G401 (cell line): ENCODE results near the gene GFRAL. TPM values are rescaled to one million over a fixed set of nuclear protein-coding genes. Genes with fewer than 3 reads are reported as not detected.

Experiments
- DNase-seq: peaks from one replicate; pipeline ENCODE4 v3.0.0-alpha.2; 2015; ENCODE audit warnings: low spot score
- in situ Hi-C: cut with HindIII; loops from 2 replicates; pipeline ENCODE4 v1.10.0; 2016; ENCODE audit warnings: low sequenced_read_pairs, mixed read lengths
- total RNA-seq: library from RNA; depleted of rRNA; stranded (reverse); fragments of >200 nt; shearing (Covaris generic); gene quantifications from 2 replicates; pipeline ENCODE4 v1.2.3, GENCODE V29; 2014; rRNA removed

Gene GFRAL
- total RNA-seq, 1 experiment from 2014 or later = not detected

GRCh38 chr6:55410674-55411073 is 83.4 kb downstream of the GFRAL start:
- in situ Hi-C loops = no loop called here
- no peak for DNase-seq

GRCh38 chr6:55423933-55424332 is 96.7 kb downstream of the GFRAL start:
- in situ Hi-C loops = no loop called here
- no peak for DNase-seq

- DNase-seq = no peak
- in situ Hi-C loops = no loop called here
Observed at GRCh38 chr6:55433446-55434130, 106.3 kb downstream of the GFRAL start.

- DNase-seq = no peak
- in situ Hi-C loops = no loop called here
Observed at GRCh38 chr6:55437141-55437540, 109.9 kb downstream of the GFRAL start.

GRCh38 chr6:55438203-55438602 is 110.9 kb downstream of the GFRAL start:
- no peak for DNase-seq
- in situ Hi-C loops = no loop called here

GRCh38 chr6:55443238-55444134 is 116.2 kb downstream of the GFRAL start:
- DNase-seq = no peak
- in situ Hi-C loops = no loop called here

- in situ Hi-C loops = no loop called here
- DNase-seq = peak; percentile 44
Observed at GRCh38 chr6:55445648-55446204, 118.5 kb downstream of the GFRAL start.

- in situ Hi-C loops = no loop called here
Observed at GRCh38 chr6:55447891-55448290, 120.6 kb downstream of the GFRAL start.

GRCh38 chr6:55448451-55448850 is 121.2 kb downstream of the GFRAL start:
- in situ Hi-C loops = no loop called here
- no peak for DNase-seq

More at GRCh38 chr6:55447891-55448290, 120.6 kb downstream of the GFRAL start:
- DNase-seq = no peak

GRCh38 chr6:55449225-55449624 is 122.0 kb downstream of the GFRAL start:
- DNase-seq = peak; percentile 8
- in situ Hi-C loops = no loop called here

GRCh38 chr6:55450005-55450404 is 122.7 kb downstream of the GFRAL start:
- in situ Hi-C loops = no loop called here

More at GRCh38 chr6:55450005-55450404, 122.7 kb downstream of the GFRAL start:
- no peak for DNase-seq

Other genes with a start within 250 kb of the GFRAL start
- gene HCRTR2, start 153.0 kb upstream of the GFRAL start, total RNA-seq = not detected in 2 replicates